CD4-positive, alpha-beta T cell treated with Interleukin-21 for 1 hour (primary cell): ENCODE results near the gene UIMC1.

Experiments used
- DNase-seq: peaks from one replicate; pipeline ENCODE4 v3.0.0-alpha.2; 2020

The UIMC1 gene

GRCh38 chr5:176952531-176953193 lies 53.9 kb downstream of the UIMC1 start:
- DNase-seq = no peak

DNA sequence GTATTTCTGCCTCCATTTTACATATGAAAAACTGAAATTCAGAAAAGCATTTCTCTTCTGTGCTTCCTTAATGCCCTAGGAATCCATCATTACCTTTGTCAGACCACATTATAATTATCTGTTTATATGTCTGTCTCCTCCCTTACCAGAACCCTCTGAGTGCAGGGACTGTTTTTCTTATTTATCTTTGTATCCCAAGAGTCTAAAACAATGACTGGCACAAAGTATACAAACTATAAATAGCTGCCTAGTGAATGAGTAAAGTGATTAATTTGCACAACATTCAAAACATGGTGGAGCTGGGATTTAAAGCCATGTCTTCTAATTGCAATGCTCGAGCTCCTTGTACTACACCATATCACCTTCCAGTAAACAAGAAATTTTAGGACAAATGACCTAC lies 58.1 kb downstream of the UIMC1 start:
- no peak for DNase-seq

GRCh38 chr5:176947847-176948246 lies 58.7 kb downstream of the UIMC1 start:
- DNase-seq = no peak

DNA sequence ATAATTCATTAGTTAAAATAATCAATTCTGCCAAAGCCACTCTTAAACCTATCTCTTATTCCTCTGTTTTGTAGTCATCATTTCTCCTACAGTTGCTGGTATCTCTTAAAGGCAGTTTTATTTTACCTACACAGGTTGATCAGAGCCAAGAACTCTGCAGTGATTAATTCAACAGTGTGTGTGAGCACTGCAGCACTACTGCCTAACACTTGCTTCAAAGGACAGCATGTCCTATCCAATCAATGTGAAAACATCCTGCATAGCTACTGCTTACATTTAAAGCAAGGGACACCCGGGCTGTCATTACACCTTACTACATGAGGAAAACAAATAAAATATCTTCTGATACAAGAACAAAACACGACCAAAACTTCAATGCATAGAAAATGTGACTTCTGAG lies 62.3 kb downstream of the UIMC1 start:
- no peak for DNase-seq

DNA sequence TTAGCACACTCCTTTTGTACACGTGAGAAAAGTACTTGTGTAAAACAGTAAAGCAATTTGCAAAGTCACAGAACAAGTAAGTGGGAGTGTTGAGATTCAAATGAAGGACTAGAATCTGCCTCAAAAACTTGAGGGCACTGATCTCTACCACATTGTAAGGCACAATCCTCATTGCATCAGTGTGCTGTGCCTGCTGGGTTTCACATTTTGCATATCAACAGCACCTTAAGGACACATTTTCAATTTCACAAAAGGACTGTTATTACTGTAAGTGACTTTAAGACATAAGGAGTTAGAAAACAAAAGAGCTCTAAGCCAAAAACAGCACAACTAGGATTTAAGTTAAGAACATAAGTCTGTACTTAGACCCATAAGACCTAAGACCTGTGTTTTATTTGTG lies 62.8 kb downstream of the UIMC1 start:
- no peak for DNase-seq

GRCh38 chr5:176941951-176942350 lies 64.6 kb downstream of the UIMC1 start:
- DNase-seq = no peak

DNA sequence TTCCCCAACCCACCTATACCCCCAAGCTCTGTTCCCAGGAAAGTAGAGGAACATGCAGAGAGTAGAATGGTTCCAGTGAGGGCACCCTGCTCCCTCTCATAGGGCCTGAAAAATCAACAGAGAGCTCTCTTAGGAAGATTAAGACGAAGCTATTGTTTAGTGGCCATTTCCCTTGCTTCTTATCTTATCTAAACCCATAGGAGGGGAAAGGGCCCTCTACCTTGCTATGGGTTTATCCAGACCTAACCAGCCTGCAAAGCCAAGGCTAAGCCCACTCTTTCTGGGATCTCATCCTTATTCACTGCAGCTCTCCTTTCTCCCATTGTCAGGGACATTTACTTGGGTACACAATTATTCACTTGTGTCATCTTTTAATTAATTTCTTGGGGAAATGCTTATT lies 68.1 kb downstream of the UIMC1 start:
- no peak for DNase-seq

DNA sequence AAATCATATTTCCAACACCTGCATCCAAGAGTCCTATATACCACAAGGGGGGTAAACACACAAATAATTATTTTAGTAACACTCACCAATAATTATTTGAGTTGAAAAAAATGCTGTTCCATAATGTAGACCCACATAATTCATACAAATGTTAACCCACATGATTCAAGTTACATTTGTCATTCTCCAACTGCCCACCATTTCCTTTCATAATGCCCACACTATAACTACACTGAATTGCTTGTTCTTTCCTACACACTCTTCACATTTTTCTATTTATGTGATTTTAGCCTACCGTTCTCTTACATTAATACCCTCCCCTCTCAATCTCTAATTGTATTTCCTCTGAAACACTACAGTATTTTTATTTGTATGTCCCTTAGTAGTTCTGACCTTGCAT lies 71.6 kb downstream of the UIMC1 start:
- no peak for DNase-seq

DNA sequence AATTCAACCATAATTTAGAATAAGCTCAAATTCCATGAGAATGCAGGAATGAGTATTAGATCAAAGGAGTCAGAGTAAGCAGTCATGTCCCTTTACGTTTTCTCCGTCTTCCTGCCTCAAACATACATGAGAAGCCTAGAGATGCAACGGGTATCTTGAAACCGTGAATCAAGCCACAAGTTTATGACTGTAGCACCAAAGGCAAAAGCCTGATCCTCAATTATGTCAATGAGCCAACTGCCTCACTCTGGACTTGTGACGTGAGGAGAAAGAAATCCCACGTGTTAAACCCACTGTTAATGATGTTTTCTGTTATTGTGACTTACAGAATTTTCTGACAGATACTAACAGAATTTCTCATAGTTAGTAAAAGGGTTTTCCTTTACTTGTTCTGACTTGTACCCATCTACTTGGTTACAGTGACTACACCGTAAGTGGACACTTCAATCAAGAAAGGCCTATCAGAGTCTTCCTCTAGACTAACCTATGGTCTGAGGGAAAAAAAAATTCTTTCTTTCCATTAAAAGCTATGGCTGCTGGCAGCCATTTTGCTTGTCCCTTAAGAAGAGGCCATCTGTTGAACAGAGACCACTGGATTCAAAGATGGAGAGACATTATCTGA lies 72.2 kb downstream of the UIMC1 start:
- no peak for DNase-seq

DNA sequence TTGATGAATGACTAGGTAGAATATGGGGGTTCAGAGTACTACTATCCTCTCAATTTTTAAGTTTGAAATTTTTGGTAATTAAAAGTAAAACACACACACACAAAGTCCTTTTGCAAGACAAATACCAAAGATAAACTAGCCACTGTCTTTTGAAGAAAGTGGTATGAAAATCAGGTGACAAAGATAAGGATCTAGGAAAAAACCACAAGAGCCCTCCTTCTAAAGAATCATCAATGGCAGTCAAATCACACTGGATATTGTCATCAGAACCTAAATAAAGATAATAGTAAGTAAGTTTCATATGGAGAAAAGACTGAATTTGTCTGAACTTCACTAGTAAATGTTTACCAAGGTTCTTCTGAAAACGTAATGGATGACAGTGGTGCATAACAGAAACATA lies 76.9 kb downstream of the UIMC1 start:
- DNase-seq = peak; percentile 8

GRCh38 chr5:176927562-176927961 lies 79.0 kb downstream of the UIMC1 start:
- no peak for DNase-seq

GRCh38 chr5:176922817-176923216 lies 83.8 kb downstream of the UIMC1 start:
- DNase-seq = no peak

DNA sequence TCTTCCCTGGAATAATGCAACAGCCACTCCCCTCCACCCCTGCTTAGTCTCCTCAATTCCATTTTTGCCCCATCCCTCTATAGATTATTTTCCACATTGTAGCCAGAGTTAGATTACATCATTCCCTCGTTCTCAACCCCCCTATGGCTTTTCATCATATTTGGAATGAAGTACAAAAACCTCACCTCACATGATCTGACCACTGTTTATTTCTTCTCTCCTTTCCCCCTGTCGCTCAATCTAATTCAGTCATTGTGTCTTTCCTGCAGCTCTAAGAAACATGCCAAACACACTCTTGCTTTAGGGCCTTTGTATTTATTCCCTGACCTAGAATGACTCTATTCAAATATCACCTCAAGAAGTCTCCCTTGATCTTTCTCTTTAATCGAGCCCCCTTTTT lies 84.9 kb downstream of the UIMC1 start:
- no peak for DNase-seq

DNA sequence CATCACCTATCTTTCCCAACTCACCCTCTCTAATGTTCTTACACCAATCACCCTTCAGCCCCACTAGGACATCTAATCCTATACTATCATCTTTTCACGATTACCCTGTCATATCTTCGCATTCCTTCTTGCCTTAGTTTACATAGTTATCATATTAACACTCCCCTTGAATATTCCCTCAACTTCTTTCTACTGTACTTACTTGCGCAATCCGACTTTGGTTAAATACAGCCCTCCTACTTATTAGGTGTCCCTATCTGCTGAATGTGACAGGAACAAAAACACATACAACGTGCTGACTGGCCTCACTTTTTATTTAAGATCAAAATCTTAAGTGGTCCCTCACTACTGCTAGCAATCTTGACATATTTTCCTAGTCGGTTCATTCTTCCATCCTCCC lies 88.0 kb downstream of the UIMC1 start:
- DNase-seq = no peak

DNA sequence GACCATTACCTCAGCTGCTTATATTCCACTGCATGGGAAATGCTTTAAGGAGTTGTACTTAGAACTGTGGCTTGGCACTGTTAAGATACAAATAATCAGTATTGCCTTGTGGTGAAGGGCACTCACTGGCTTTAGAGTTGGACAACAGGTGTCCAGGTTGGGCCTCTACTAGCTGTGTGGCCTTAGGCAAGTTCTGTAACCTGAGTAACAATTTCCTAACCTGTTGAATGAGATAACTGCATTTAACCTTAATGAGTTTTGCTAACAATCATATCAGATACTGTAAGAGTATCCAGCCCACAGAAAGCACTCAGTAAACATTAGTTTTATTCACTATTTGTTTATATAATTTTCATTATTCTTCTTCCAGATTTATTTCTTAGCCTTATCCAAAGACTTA lies 90.2 kb downstream of the UIMC1 start:
- DNase-seq = no peak

GRCh38 chr5:176915906-176916305 lies 90.7 kb downstream of the UIMC1 start:
- no peak for DNase-seq

DNA sequence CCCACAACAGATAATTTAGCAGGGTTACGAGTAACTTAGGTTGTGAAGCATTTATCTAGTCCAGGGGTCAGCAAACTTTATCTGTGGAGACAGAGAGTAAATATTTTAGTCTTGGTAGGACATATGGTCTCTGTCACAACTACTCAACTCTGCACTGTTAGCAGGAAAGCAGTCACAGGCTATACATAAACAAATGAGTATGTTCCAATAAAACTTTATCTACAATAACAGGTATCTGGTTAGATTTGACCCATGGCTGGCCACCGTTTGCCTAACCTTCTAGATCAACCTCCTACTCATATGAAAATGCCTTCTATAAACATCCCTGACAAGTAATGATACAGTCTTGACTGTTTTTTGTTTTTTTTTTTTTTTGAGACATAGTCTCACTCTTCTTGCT lies 94.5 kb downstream of the UIMC1 start:
- no peak for DNase-seq

DNA sequence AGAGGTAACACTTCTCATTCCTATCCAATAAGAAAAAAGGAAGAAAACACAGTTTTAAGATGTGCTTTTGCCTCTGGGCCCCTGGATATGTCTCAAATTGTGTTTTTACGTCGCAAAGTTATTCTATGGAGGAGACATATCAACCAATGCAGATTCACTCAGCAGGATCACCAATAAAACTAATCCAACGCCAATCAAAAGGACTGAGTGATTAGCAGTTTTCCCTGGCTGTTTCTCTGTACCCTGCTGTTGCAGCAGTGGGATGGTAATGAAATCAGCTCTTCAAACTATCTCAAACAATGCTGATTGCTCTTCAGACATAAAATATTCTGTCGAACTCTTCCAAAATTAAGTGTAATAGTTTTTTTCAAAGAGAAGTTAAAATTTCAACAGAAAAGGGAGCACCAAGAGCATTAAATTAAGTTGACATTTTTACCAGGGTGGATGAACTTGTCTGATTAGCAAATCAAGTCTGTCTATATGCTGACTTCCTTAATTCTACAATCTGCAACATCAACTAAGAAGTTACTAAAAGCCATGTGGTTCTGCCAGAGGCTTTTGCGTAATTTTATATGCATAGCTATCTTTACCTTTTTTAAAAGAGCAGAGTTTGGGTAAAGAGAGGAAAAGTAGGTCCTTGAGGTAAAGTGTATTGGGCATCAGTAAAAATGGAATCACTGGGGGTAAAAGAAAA lies 97.8 kb downstream of the UIMC1 start:
- no peak for DNase-seq

DNA sequence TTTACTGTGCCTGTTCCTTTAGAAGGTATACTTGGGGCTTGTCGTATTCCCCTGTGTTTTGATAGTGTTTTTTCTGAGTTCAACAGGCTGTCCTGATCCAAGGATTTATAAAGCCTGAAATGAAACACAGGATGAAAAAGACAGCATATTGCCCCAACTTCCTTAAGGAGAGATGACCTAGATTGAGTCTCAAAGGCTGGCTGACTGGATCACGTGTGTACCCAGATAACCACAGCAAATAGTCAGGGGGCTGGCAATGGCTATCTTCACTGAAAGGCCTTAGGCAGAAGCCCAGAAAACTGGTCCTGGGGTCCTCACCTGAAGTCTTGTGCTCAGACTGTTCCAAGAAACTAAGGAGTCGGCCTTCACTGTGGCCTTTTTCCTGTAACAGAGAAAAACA lies 99.8 kb downstream of the UIMC1 start:
- no peak for DNase-seq

DNA sequence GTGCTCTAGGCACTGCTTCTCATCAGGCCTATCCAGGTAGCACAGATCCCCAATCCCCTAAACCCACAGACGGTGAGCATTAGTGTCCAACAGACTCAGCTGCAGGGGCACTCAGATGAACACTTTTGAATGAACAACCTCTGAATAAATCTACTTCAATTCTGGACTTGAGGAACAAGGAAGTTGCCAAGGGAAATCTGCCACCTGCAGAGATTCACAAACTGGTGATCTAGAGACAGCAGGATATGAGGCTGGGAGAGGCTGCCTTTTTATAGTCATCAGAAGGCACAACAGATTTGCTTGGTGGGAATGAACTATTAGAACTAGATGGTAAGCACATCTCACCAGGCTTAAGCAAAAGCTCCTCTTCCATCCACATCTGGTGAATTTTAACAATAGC lies 100.5 kb downstream of the UIMC1 start:
- DNase-seq = no peak

GRCh38 chr5:176904276-176904675 lies 102.3 kb downstream of the UIMC1 start:
- no peak for DNase-seq

DNA sequence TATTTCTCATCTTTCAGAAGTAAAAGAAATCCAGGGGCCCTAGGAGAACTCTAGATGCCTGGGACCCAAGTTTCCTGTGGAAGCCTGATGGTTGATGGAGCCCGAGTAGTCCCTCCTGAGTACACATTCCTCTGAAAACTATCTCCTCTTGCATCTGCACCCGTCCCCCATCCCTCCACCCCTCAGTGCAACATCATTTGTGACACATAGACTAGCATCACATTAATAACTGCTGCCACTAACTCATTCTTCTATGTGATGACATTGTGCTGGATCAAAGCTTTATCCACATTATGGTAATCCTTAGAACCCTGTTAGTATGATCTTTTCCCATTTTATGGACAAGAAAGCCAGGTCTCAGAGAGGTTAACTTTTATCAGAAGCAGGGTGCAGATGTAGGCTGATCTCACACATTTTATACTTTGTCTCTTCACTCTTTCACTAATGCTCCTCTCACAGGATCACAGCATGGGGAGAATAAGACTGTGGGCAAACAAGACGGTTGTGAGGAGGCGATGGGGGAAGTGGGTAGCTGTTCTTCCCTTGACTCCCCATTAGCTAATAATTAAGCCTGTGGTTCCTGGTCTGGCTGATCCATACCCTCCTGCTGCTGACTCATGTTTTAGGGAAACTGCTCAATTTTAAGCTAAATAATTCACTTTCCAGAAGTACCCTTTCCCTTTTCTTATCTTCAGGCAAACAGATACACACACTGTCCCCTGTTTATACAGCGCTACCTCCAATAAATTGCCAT lies 103.5 kb downstream of the UIMC1 start:
- DNase-seq = no peak

GRCh38 chr5:176902102-176902814 lies 104.3 kb downstream of the UIMC1 start:
- DNase-seq = no peak
